ENCODE measurements around the gene PCSK5.

The PCSK5 gene

DNA sequence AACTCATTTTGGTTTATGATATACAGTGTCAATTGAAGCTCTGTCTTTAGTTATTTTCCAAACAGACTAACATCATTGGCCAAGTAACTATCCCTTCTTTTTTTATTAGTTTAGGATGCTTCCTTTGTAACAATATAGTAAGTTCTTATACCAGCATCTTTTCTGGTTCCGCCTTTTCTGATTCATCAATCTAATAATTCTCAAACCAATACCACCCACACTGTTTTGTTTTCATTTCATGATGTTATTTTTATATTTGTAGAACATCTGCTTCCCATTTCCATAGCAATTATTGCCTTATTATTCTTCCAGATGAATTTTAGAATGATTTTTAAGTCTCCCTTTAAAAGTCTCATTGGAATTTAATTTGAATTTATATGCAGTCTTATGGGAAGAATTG lies 285.7 kb downstream of the PCSK5 start:
- Histone ChIP-seq H3K36me3 (replicated peaks) (no peaks in the 10 kb centered on the region), H3K27ac (no peak overlapping the region), H3K27me3 (replicated peaks) (no peaks in the 10 kb centered on the region), H3K4me3 (ENCODE audit: low read depth, low read length) (no peak overlapping the region)
- no peak for TF ChIP-seq CTCF (IDR thresholded peaks at IDR 0.05; ENCODE audit: low read depth, low read length, missing control alignments)
- in situ Hi-C loops (cut with HindIII; ENCODE audit: low pct_ligation_motif_present, low sequenced_read_pairs), result no loop called here
- no peak for DNase-seq

DNA sequence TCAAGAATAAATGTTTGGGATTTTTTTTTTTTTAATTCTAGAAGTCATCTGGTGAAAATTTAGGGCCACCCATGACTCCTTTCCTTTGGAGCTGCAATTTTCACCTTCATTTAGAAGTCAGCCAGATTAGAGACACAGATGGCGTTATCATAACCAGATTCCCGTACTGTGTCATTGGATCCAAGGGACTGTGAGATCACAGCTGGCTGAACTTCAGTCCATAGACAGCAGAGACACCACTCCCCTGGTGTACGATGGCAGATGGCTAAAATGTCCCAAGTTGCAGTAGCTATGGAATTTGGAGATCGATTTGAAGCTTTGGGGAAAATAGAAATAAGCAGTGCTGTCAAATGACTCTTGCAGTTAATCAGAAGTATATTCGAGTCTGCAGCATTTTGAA lies 287.5 kb downstream of the PCSK5 start:
- in situ Hi-C loops (cut with HindIII; ENCODE audit: low pct_ligation_motif_present, low sequenced_read_pairs), result no loop called here
- no peak for TF ChIP-seq CTCF (IDR thresholded peaks at IDR 0.05; ENCODE audit: low read depth, low read length, missing control alignments)
- Histone ChIP-seq H3K36me3 (replicated peaks) (no peaks in the 10 kb centered on the region), H3K4me3 (ENCODE audit: low read depth, low read length) (no peak overlapping the region), H3K27ac (no peak overlapping the region), H3K27me3 (replicated peaks) (no peaks in the 10 kb centered on the region)
- DNase-seq, result no peak

GRCh38 chr9:76180541-76180940 lies 290.1 kb downstream of the PCSK5 start:
- Histone ChIP-seq H3K36me3 (replicated peaks) (no peaks in the 10 kb centered on the region), H3K27me3 (replicated peaks) (no peaks in the 10 kb centered on the region), H3K27ac (peak overlapping the region; percentile 87), H3K4me3 (ENCODE audit: low read depth, low read length) (no peak overlapping the region)
- no peak for TF ChIP-seq CTCF (IDR thresholded peaks at IDR 0.05; ENCODE audit: low read depth, low read length, missing control alignments)
- in situ Hi-C loops (cut with HindIII; ENCODE audit: low pct_ligation_motif_present, low sequenced_read_pairs), result no loop called here
- DNase-seq, result peak; percentile 71

DNA sequence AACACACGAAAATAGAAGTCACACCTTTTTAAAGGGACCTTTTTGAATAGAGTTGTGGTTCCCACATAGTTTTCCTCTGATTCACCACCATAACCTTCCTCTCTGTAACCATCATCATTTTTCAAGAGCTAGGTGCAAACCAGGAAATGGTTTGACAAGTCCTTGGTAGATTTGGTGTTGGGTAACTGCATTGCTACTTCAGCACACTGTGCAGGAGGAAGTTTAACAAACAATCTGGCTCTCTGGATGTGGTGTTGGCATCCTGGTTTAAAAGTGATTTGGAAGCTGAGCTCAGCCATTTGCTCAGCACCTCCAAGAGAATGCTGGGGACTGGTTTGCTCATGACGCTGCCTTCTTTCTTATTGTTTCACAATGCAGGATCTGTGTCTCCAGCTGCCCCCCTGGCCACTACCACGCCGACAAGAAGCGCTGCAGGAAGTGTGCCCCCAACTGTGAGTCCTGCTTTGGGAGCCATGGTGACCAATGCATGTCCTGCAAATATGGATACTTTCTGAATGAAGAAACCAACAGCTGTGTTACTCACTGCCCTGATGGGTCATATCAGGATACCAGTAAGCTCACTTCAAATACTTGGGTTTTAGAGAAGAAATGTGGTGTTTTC lies 290.7 kb downstream of the PCSK5 start:
- in situ Hi-C loops (cut with HindIII; ENCODE audit: low pct_ligation_motif_present, low sequenced_read_pairs), result no loop called here
- Histone ChIP-seq H3K36me3 (replicated peaks) (no peaks in the 10 kb centered on the region), H3K27me3 (replicated peaks) (no peaks in the 10 kb centered on the region), H3K27ac (peak overlapping the region; percentile 87), H3K4me3 (ENCODE audit: low read depth, low read length) (no peak overlapping the region)
- DNase-seq, result peak; percentile 93
- TF ChIP-seq CTCF (IDR thresholded peaks at IDR 0.05; ENCODE audit: low read depth, low read length, missing control alignments), result no peak

DNA sequence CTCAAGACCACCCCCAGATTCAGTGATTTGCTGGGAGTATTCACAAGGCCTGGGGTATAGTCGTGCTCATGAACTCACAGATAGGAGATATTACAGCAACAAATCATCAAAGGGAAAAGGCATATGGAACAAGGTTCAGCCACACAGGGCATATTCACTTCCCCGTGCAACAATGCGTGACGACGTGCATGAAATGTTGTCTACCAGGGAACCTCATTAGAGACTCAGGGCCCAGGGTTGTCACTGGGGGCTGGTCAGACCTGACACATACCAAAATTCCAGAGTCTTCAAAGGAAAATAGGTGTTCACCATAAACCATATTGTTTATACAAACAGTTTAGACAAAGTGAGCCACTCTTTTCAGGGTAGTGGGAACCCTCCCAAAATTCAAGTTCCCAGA lies 291.3 kb downstream of the PCSK5 start:
- in situ Hi-C loops (cut with HindIII; ENCODE audit: low pct_ligation_motif_present, low sequenced_read_pairs), result no loop called here
- TF ChIP-seq CTCF (IDR thresholded peaks at IDR 0.05; ENCODE audit: low read depth, low read length, missing control alignments), result no peak
- Histone ChIP-seq H3K4me3 (ENCODE audit: low read depth, low read length) (no peak overlapping the region), H3K27me3 (replicated peaks) (no peaks in the 10 kb centered on the region), H3K27ac (peak overlapping the region; percentile 87), H3K36me3 (replicated peaks) (no peaks in the 10 kb centered on the region)
- no peak for DNase-seq

DNA sequence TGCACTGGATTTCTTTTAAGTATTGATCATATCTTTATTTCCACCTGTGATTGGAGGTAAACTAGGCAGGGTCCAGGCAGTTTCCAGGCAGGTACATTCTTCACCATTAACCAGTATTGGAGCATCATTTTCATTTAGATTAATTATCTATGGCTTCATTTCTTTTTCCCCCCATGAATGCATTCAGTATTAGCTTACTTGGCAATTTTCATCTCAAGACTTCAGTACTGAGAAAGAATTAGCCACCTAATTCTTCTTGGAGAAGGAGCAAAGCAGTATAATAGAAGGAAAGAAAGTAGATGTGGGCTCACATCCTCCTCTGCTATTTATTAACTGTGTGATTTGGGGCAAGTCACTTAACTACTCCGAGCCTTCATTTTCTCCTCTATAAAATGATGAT lies 295.0 kb downstream of the PCSK5 start:
- Histone ChIP-seq H3K27me3 (replicated peaks) (no peaks in the 10 kb centered on the region), H3K27ac (no peak overlapping the region), H3K36me3 (replicated peaks) (no peaks in the 10 kb centered on the region), H3K4me3 (ENCODE audit: low read depth, low read length) (no peak overlapping the region)
- DNase-seq, result no peak
- in situ Hi-C loops (cut with HindIII; ENCODE audit: low pct_ligation_motif_present, low sequenced_read_pairs), result no loop called here
- TF ChIP-seq CTCF (IDR thresholded peaks at IDR 0.05; ENCODE audit: low read depth, low read length, missing control alignments), result no peak
